ENCODE measurements around the gene MEI1.
A peak's percentile ranks its signal among the peaks of the same experiment; 100 is the strongest.
"Not testable (repeated sequence)": the region's sequence is repeated elsewhere in the genome, so short reads cannot be mapped to it uniquely, and the experiment has no call there.

Gene MEI1

GRCh38 chr22:41659941-41660340, 39.4 kb upstream of the MEI1 start:
- TF ChIP-seq CTCF (IDR thresholded peaks at IDR 0.05) = no peak
- no peak overlapping the region for H3K27ac ChIP-seq
- DNase-seq (ENCODE audit: low spot score) = peak; percentile 24

DNA sequence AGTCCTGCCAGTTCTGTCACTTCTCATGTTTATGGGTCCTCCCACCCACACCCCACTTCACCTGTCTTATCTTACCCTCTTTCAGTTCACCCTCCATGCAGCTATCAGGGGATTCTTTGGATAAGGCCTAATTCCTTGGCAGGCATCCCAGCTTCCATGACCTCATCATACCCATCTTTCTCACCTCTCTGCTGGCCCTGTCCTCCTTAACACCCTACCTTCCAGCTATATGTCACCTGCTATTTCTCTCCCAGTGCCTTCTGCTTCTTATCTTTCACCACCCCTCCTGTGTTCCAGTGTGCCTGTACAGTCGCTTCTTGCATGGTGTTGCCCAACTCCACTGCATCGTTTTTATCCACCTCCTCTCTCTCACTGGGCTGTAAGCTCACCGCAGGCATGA, 38.9 kb upstream of the MEI1 start:
- Histone ChIP-seq H3K4me3 (no peak overlapping the region), H3K27ac (no peak overlapping the region)
- TF ChIP-seq CTCF (IDR thresholded peaks at IDR 0.05) = no peak
- no peak for DNase-seq (ENCODE audit: low spot score)

More at GRCh38 chr22:41659941-41660340, 39.4 kb upstream of the MEI1 start:
- H3K4me3 ChIP-seq = no peak overlapping the region

DNA sequence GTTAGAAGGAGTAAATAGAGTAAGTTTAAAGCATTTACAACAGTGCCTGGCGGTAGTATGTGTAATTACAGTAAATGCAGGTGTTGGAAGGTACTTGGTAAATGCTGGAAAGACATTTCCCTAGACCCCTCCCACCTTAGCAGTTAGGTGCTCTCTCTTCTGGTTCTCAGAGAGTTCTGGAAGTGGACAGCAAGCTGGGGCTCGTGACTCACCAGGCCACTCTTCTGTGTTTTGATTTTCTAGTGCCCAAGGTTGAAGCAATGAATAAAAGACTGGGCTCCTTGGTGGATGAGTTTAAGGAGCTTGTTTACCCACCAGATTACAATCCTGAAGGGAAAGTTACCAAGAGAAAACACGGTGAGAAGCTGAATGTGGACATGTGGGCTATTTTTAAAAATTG, 38.2 kb upstream of the MEI1 start:
- TF ChIP-seq CTCF (IDR thresholded peaks at IDR 0.05) = no peak
- Histone ChIP-seq H3K4me3 (no peak overlapping the region), H3K27ac (no peak overlapping the region)
- no peak for DNase-seq (ENCODE audit: low spot score)

- Histone ChIP-seq H3K4me3 (no peak overlapping the region), H3K27ac (no peak overlapping the region)
- no peak for DNase-seq (ENCODE audit: low spot score)
- no peak for TF ChIP-seq CTCF (IDR thresholded peaks at IDR 0.05)
Observed at GRCh38 chr22:41661713-41662112, 37.6 kb upstream of the MEI1 start.

DNA sequence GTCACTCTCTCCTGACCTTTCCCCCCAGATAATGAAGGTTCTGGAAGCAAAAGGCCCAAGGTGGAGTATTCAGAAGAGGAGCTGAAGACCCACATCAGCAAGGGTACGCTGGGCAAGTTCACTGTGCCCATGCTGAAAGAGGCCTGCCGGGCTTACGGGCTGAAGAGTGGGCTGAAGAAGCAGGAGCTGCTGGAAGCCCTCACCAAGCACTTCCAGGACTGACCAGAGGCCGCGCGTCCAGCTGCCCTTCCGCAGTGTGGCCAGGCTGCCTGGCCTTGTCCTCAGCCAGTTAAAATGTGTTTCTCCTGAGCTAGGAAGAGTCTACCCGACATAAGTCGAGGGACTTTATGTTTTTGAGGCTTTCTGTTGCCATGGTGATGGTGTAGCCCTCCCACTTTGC, 35.7 kb upstream of the MEI1 start:
- H3K4me3 ChIP-seq; H3K27ac ChIP-seq; DNase-seq (ENCODE audit: low spot score): not testable (repeated sequence)

DNA sequence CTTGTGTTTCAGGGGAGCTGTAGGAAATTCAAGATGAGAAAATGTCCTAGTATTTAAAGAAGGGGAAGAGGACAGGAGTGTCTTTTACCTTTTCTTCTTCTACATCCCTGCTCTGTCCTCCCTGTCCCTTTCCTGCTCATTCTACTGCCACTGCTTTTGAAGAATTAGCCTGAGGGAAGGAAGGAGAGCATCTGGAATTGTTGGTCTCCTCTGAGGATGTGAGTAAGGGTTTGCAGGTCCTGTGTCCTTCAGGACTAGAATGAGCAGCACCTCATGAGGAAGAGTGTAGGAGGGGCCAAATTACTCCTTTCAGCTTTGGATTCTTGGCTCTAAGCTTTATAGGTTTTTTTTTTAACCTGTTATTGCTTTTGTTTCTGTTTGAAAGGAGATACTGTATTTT, 34.8 kb upstream of the MEI1 start:
- H3K4me3 ChIP-seq = no peak overlapping the region
- H3K27ac ChIP-seq = no peak overlapping the region
- no peak for DNase-seq (ENCODE audit: low spot score)
- TF ChIP-seq CTCF (IDR thresholded peaks at IDR 0.05) = no peak

- no peak for TF ChIP-seq CTCF (IDR thresholded peaks at IDR 0.05)
- Histone ChIP-seq H3K27ac (no peak overlapping the region), H3K4me3 (no peak overlapping the region)
- DNase-seq (ENCODE audit: low spot score) = no peak
Observed at GRCh38 chr22:41664951-41665350, 34.4 kb upstream of the MEI1 start.
